Choroid plexus epithelial cell (primary cell): ENCODE results near the gene NTNG2.

Experiments
- DNase-seq: peaks from one replicate; pipeline ENCODE4 v3.0.0-alpha.2; 2010; ENCODE audit warnings: low read depth
- H3K4me3 ChIP-seq: 2 replicates; pipeline ENCODE4 v1.5.1; 2011; ENCODE audit warnings: low read depth, mild to moderate bottlenecking, control low read depth, low read length, moderate library complexity
- CTCF ChIP-seq: conservative IDR thresholded peaks from 2 replicates; pipeline ENCODE4 v1.5.1; 2011; ENCODE audit warnings: low read depth, mild to moderate bottlenecking, control low read depth, inconsistent platforms, low read length, moderate library complexity

The NTNG2 gene

GRCh38 chr9:132161743-132162184, at the start of gene NTNG2:
TSS of gene NTNG2 (plus strand) at chr9:132162058. CDS start at chr9:132166832, 4,774 bp downstream.
- peak within 1 kb of the TSS; percentile 59 for H3K4me3 ChIP-seq
- no peak for DNase-seq
- no peak for TF ChIP-seq CTCF

- no peak overlapping the region for H3K4me3 ChIP-seq
- peak; percentile 71 for DNase-seq
- no peak for TF ChIP-seq CTCF
Measured at GRCh38 chr9:132114102-132114707, 47.7 kb upstream of the NTNG2 start.

GRCh38 chr9:132116583-132116982, 45.3 kb upstream of the NTNG2 start:
- no peak for DNase-seq
- no peak for TF ChIP-seq CTCF

GRCh38 chr9:132117694-132118093, 44.2 kb upstream of the NTNG2 start:
- no peak for DNase-seq
- no peak for TF ChIP-seq CTCF

More at GRCh38 chr9:132116583-132116982, 45.3 kb upstream of the NTNG2 start:
- no peak overlapping the region for H3K4me3 ChIP-seq

GRCh38 chr9:132121021-132121420, 40.8 kb upstream of the NTNG2 start:
- DNase-seq = no peak
- no peak overlapping the region for H3K4me3 ChIP-seq
- no peak for TF ChIP-seq CTCF

More at GRCh38 chr9:132117694-132118093, 44.2 kb upstream of the NTNG2 start:
- H3K4me3 ChIP-seq = no peak overlapping the region

GRCh38 chr9:132124800-132125199, 37.1 kb upstream of the NTNG2 start:
- DNase-seq = no peak
- TF ChIP-seq CTCF = no peak
- H3K4me3 ChIP-seq = no peak overlapping the region

GRCh38 chr9:132125361-132125760, 36.5 kb upstream of the NTNG2 start:
- DNase-seq = no peak
- H3K4me3 ChIP-seq = no peak overlapping the region
- TF ChIP-seq CTCF = no peak
